Dermis blood vessel endothelial cell (primary cell): ENCODE data around the gene GOLGA1. TPM values are rescaled to one million over a fixed set of nuclear protein-coding genes. Genes with fewer than 3 reads are reported as not detected.

ENCODE experiments used
- DNase-seq: peaks from one replicate; pipeline ENCODE4 v3.0.0; 2010
- total RNA-seq: library from RNA; depleted of rRNA; stranded (reverse); fragments of >200 nt; gene quantifications from 2 replicates; pipeline ENCODE4 v1.2.3, GENCODE V29; 2014

GOLGA1 gene
- total RNA-seq, 1 donor from 2014 or later, result 12.6 TPM

GRCh38 chr9:124934290-124934689 is 6.6 kb downstream of the GOLGA1 start:
- peak; percentile 63 for DNase-seq

DNA sequence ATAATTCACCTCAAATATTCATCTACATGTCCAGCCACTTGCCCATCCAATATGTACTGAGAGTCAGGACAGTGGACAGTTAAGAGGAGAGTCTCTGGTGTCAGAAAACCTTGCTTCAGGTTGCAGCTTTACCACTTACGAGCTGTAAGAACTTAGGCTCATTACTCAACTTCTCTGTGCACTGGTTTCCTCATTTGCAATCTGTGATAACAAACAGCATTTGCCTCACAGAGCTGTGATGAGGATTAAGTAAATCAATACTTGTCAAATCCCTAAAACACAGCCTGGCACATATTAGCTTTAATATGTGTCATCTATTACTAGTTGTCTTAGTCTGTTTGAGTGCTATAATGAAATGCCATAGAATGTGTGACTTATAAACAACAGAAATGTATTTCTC is 8.6 kb downstream of the GOLGA1 start:
- DNase-seq, result no peak

DNA sequence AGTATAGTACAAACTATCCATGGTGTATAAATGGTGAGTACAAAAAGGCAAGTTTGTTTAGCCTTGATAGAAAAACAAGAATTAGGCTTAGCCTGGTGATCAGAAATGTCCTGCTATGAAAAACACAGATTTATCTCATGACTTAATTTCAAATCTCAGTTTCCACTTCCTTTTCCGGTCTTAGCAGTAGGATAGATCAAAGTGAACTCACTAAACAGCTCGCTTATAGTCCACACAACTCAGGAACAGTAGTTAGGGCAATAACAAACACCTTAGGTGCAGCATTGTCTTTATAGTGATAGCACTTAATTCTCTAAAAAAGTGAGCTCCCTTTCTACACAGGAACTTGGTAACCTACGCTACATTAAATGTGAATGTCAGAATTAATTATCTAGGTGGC is 11.4 kb downstream of the GOLGA1 start:
- DNase-seq, result peak; percentile 63

- DNase-seq, result no peak
Observed at GRCh38 chr9:124928116-124928515, 12.8 kb downstream of the GOLGA1 start.

GRCh38 chr9:124920394-124920793 is 20.5 kb downstream of the GOLGA1 start:
- DNase-seq, result peak; percentile 81

GRCh38 chr9:124914753-124915405 is 26.0 kb downstream of the GOLGA1 start:
- no peak for DNase-seq

GRCh38 chr9:124913378-124913777 is 27.5 kb downstream of the GOLGA1 start:
- no peak for DNase-seq

GRCh38 chr9:124911766-124912165 is 29.1 kb downstream of the GOLGA1 start:
- no peak for DNase-seq

DNA sequence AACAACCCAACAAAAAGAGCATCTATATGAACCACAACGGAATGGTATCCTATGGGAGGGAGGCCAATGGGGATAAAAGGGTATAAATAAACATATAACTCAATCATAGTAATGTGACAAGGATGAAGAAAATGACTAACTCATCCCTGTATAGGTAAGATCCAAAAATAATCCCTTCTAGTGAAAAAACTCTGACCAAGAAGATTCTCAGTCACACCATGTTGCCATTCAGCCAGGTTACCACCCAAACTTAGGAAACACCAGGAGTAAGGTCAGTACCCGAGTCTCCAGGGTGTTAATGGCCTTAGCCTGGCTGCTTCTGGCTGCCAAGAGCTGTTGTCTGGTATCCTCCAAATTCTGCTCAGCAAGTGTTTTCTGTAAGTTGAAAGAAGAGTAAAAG is 32.8 kb downstream of the GOLGA1 start:
- no peak for DNase-seq

GRCh38 chr9:124906966-124907365 is 33.9 kb downstream of the GOLGA1 start:
- DNase-seq, result peak; percentile 36

- DNase-seq, result no peak
Observed at GRCh38 chr9:124899845-124900244, 41.0 kb downstream of the GOLGA1 start.

DNA sequence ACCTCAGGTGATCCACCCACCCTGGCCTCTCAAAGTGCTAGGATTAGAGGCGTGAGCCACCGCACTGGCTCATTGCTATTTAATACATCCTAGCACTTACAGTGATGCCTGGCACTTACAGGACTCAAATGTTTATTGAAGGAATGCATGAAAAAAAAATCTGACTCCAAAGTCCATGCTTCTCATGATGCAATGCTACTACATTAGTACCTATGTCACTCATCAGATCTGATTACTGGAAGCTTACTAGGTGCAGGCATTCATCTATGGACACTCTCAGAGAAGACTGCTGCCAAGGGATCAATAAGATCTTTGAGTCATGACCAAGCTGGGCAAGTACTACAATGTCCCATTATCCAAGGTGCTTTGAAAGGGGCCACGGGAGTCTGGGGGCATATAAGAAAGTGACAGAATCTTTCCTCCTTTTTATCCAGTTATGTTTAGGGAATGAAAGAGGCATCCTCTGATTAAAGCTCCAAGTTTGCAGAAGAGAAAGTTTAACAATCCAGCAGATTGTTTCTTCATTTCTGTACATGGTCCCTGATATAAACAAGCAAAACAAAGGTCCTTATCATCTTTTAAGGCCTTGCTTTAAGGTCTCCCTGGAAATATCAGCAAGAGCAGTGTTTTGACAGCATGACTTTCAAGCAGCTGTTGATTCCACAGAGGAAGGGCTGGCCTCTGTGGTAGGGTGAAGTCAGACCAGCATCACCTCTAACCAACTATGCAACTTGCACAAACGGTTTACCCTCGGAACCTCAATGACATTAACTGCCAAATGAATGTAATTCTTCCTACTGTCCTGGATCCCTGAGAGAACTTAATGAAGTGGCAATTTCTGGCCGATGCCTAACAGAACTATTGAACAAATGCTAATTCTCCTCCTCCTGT is 43.1 kb downstream of the GOLGA1 start:
- no peak for DNase-seq

DNA sequence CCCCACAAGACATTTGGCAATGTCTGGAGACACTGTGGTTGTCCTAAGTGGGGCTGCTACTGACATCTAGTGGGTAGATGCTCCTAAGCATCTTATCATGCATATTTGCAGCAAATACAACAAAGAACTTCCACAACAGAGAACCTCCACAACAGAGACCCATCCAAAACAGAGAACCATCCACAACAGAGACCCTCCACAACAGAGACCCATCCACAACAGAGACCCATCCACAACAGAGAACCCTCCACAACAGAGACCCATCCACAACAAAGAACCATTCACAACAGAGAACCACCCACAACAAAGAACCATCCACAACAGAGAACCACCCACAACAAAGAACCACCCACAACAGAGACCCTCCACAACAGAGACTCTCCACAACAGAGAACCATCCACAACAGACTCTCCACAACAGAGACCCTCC is 46.1 kb downstream of the GOLGA1 start:
- DNase-seq, result peak; percentile 78

- no peak for DNase-seq
Observed at GRCh38 chr9:124894035-124894740, 46.7 kb downstream of the GOLGA1 start.

DNA sequence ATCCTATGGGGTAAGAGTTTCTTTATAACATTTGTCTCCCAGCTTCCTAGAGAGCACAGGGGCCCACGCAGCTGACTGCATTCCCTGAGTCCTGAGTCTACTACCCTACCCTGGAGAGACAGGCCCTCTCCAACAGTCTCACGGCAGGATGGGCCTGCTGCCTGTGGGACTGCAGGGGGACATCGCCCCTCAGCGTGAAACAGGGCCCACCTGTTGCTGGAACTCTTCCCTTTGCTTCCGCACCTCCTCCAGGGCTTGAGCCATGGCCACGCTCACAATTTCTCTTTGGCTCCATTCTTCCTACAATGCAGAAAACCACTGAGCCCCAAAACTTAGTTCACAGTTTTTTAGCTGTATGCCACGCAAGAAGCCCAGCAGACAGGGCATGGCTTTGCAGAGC is 50.7 kb downstream of the GOLGA1 start:
- DNase-seq, result no peak

- no peak for DNase-seq
Observed at GRCh38 chr9:124889006-124889405, 51.9 kb downstream of the GOLGA1 start.

- DNase-seq, result no peak
Observed at GRCh38 chr9:124887832-124888231, 53.1 kb downstream of the GOLGA1 start.

DNA sequence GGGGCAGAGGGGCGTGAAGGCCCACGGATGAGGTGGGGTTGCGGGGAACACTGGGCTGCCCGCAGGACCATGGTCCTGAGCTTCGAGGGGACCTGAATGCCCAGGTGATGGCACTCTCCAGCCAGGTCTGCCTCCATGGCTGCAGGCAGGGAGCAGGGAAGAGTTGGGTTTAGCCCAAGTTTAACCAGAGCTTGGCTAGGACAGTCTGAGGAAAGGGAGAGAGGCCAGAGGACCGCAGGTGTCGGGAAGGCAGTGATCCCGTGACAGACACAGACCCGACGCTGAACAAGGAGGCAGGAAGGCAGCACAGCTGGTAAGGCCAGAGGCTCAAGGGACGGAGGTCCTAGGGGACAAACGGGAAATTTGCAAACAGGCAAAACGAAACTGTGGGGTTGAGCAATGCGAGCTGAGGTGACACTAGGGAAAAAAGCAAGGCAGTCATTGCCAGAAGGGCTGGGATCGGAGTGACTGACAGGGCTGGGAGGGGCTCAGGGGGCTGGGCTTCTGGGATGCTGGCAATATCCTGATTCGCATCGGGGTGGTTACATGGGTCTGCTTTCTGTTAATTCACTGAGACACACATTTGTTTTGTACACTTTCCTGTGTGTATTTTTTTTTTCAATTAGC is 53.9 kb downstream of the GOLGA1 start:
- no peak for DNase-seq

DNA sequence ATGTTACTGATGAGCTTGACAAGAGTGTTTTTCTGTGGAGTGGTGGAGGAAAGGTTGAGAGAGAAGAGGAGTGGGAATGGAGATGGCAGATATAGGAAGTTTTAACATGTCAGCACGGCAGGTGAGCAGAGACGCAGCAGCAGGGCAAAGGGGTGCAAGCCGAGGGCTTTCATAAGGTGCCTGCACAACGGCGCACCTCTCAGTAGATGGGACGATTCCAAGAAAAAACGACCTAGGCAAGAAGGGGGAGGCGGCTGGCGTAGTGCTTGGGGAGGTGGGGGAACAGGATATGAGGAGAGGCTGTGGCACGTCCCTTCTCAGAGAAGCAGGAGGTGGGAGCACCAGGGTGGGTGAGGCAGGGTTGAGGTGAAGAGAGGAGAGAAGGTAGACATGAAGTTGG is 54.4 kb downstream of the GOLGA1 start:
- no peak for DNase-seq

GRCh38 chr9:124885551-124885950 is 55.3 kb downstream of the GOLGA1 start:
- DNase-seq, result no peak

GRCh38 chr9:124884376-124884775 is 56.5 kb downstream of the GOLGA1 start:
- DNase-seq, result peak; percentile 34

DNA sequence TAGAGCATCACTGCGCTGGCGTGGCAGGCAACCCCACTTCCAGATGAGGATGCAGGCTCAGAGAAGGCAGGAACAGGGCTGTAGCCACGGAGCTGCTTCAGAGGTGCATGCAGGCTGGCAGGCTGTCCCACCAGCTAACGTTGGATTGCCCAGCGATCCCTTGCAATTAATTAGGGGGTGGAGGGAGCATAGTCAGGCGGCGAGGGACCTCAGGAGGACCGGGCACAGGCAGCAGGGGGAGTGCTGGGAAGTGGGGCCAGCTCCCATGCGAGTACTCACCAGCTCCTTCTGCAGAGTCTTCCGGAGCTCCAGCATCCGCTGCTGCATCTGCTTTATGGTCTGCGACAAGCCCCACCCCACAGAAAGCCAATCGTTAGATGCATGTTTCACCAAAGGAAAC is 58.7 kb downstream of the GOLGA1 start:
- no peak for DNase-seq
